Panc1 (cell line): ENCODE results near the gene TMEM131L. TPM values are rescaled to one million over a fixed set of nuclear protein-coding genes. Genes with fewer than 3 reads are reported as not detected.

Experiments used
- ATAC-seq: fragments of 200-7000 bp; cut with Tn5 transposase; 2 replicates; pipeline ENCODE4 v1.9.1; 2020; ENCODE audit warnings: mild to moderate bottlenecking, moderate library complexity
- BruUV-seq: library from RNA; stranded (reverse); fragments of 400-500 nt; replicated peaks from 2 replicates; lab custom pipeline; 2021; lab: Mats Ljungman, UMichigan
- CTCF ChIA-PET: fragments of 300-600 bp; sonication (Branson Sonifier 250); formaldehyde crosslinking; loops from one replicate; lab custom pipeline; 2022; ENCODE audit warnings: antibody characterized with exemption; lab: Charles Lee
- POLR2A ChIA-PET: fragments of 300-600 bp; sonication (Branson Sonifier 250); formaldehyde crosslinking; loops from one replicate; lab custom pipeline; 2022; ENCODE audit warnings: antibody characterized with exemption; lab: Charles Lee
- DNase-seq: peaks from one replicate; pipeline ENCODE4 v3.0.0-alpha.2; 2010; ENCODE audit warnings: low read depth, low spot score
- H3K27ac ChIP-seq: 2 replicates; pipeline ENCODE4 v1.5.1; 2011; ENCODE audit warnings: mild to moderate bottlenecking, low read length, inconsistent platforms
- H3K27me3 ChIP-seq: fragments of 200-500 bp; sonication (Bioruptor generic); 2 replicates; pipeline ENCODE4 v1.6.0; 2014; ENCODE audit warnings: low read length, inconsistent platforms; ENCODE audit not compliant: control insufficient read depth, insufficient read depth
- H3K36me3 ChIP-seq: fragments of 200-500 bp; sonication (Bioruptor generic); 2 replicates; pipeline ENCODE4 v1.5.1; 2014; ENCODE audit warnings: inconsistent platforms, mild to moderate bottlenecking, low read length, moderate library complexity; ENCODE audit not compliant: control insufficient read depth, insufficient read depth
- H3K4me1 ChIP-seq: 2 replicates; pipeline ENCODE4 v1.5.1; 2011; ENCODE audit warnings: inconsistent platforms, mild to moderate bottlenecking, low read length, moderate library complexity; ENCODE audit not compliant: control insufficient read depth, insufficient read depth
- H3K4me3 ChIP-seq, 2 experiments: 2 replicates each; pipeline ENCODE4 v1.5.1; 2011 to 2012; ENCODE audit warnings: low read depth in 2 of 2, low read length in 2 of 2, mild to moderate bottlenecking in 2 of 2, inconsistent platforms in 1 of 2, moderate library complexity in 1 of 2
- H3K9me3 ChIP-seq: fragments of 200-500 bp; sonication (Bioruptor generic); 2 replicates; pipeline ENCODE4 v1.5.1; 2014; ENCODE audit warnings: low read depth, mild to moderate bottlenecking, inconsistent platforms, low read length, moderate library complexity; ENCODE audit not compliant: control insufficient read depth, insufficient read depth
- POLR2AphosphoS5 ChIP-seq: IDR thresholded peaks from 2 replicates; pipeline ENCODE4 v1.6.1; 2012; ENCODE audit warnings: mild to moderate bottlenecking, low read depth, low read length, moderate library complexity
- SIN3A ChIP-seq: IDR thresholded peaks from 2 replicates; pipeline ENCODE4 v1.6.1; 2012; ENCODE audit warnings: low read depth, mild to moderate bottlenecking, low read length, moderate library complexity, borderline replicate concordance; ENCODE audit not compliant: insufficient read depth
- TCF7L2 ChIP-seq: IDR thresholded peaks from 2 replicates; pipeline ENCODE4 v1.6.1; 2011; ENCODE audit warnings: mild to moderate bottlenecking, low read depth, low read length, inconsistent platforms
- in situ Hi-C: cut with HindIII; loops from 2 replicates; pipeline ENCODE4 v1.10.0; 2016; ENCODE audit warnings: low sequenced_read_pairs, low pct_unique_long_range_greater_than_20kb
- intact Hi-C: fragments of 100-400 bp; cut with micrococcal nuclease; formaldehyde crosslinking; loops from one replicate; pipeline ENCODE4 v1.10.0; 2022; ENCODE audit not compliant: unreplicated experiment
- total RNA-seq: library from RNA; stranded (reverse); gene quantifications from one replicate; pipeline ENCODE4 v1.2.1, GENCODE V29; 2021; ENCODE audit not compliant: unreplicated experiment
- TF ChIP-seq, protein P1 (sequence below), 2 experiments: IDR thresholded peaks; 2 replicates each; pipeline ENCODE4 v1.6.1; 2011 to 2012; ENCODE audit warnings: low read depth in 2 of 2, control low read depth in 1 of 2, low read length in 1 of 2, mild to moderate bottlenecking in 1 of 2, moderate library complexity in 1 of 2; ENCODE audit not compliant: insufficient read depth in 1 of 2
- TF ChIP-seq, protein P2 (sequence below): fragments of 450-650 bp; IDR thresholded peaks from 2 replicates; pipeline ENCODE4 v1.5.1; 2017; ENCODE audit warnings: mild to moderate bottlenecking

TMEM131L gene
- total RNA-seq, 1 experiment from 2014 or later, result 13.5 TPM

DNA sequence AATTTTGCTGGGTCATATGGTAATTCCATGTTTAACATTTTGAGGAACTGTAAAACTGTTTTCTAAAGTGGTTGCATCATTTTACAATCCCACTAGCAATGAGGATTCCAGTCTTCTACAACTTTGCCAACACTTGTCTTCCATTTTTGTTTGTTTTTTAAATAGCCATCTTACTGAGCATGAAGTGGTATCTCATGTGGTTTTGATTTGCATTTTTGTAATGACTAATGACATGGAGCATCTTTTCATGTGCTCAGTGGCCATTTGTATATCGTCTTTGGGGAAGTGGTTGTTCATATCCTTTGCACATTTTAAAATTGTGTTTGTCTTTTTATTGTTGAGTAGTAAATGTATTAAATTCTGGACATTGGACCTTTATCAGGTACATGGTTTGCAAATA, 94.7 kb downstream of the TMEM131L start:
- TF ChIP-seq, protein P1, sequence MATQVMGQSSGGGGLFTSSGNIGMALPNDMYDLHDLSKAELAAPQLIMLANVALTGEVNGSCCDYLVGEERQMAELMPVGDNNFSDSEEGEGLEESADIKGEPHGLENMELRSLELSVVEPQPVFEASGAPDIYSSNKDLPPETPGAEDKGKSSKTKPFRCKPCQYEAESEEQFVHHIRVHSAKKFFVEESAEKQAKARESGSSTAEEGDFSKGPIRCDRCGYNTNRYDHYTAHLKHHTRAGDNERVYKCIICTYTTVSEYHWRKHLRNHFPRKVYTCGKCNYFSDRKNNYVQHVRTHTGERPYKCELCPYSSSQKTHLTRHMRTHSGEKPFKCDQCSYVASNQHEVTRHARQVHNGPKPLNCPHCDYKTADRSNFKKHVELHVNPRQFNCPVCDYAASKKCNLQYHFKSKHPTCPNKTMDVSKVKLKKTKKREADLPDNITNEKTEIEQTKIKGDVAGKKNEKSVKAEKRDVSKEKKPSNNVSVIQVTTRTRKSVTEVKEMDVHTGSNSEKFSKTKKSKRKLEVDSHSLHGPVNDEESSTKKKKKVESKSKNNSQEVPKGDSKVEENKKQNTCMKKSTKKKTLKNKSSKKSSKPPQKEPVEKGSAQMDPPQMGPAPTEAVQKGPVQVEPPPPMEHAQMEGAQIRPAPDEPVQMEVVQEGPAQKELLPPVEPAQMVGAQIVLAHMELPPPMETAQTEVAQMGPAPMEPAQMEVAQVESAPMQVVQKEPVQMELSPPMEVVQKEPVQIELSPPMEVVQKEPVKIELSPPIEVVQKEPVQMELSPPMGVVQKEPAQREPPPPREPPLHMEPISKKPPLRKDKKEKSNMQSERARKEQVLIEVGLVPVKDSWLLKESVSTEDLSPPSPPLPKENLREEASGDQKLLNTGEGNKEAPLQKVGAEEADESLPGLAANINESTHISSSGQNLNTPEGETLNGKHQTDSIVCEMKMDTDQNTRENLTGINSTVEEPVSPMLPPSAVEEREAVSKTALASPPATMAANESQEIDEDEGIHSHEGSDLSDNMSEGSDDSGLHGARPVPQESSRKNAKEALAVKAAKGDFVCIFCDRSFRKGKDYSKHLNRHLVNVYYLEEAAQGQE (IDR thresholded peaks at IDR 0.05; ENCODE audit: insufficient read depth in 1 of 2, low read depth in 2 of 2, low read length in 1 of 2), result no peak
- no peak for TF ChIP-seq POLR2AphosphoS5
- TF ChIP-seq, protein P2, sequence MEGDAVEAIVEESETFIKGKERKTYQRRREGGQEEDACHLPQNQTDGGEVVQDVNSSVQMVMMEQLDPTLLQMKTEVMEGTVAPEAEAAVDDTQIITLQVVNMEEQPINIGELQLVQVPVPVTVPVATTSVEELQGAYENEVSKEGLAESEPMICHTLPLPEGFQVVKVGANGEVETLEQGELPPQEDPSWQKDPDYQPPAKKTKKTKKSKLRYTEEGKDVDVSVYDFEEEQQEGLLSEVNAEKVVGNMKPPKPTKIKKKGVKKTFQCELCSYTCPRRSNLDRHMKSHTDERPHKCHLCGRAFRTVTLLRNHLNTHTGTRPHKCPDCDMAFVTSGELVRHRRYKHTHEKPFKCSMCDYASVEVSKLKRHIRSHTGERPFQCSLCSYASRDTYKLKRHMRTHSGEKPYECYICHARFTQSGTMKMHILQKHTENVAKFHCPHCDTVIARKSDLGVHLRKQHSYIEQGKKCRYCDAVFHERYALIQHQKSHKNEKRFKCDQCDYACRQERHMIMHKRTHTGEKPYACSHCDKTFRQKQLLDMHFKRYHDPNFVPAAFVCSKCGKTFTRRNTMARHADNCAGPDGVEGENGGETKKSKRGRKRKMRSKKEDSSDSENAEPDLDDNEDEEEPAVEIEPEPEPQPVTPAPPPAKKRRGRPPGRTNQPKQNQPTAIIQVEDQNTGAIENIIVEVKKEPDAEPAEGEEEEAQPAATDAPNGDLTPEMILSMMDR, result no peak
- TF ChIP-seq TCF7L2, result no peak
- TF ChIP-seq SIN3A, result no peak
- no peaks in the 10 kb centered on the region for H3K36me3 ChIP-seq
- H3K4me3 ChIP-seq, result no peak overlapping the region
- ChIA-PET POLR2A (no interaction called here), CTCF (no interaction called here)
- intact Hi-C loops (no loop called here), in situ Hi-C loops (no loop called here)
- no peak overlapping the region for H3K27ac ChIP-seq
- no peaks in the 10 kb centered on the region for H3K9me3 ChIP-seq
- BruUV-seq, result no TSS peak
- ATAC-seq (no peak), DNase-seq (no peak)
- H3K27me3 ChIP-seq, result no peaks in the 10 kb centered on the region
- H3K4me1 ChIP-seq, result no peaks in the 10 kb centered on the region

DNA sequence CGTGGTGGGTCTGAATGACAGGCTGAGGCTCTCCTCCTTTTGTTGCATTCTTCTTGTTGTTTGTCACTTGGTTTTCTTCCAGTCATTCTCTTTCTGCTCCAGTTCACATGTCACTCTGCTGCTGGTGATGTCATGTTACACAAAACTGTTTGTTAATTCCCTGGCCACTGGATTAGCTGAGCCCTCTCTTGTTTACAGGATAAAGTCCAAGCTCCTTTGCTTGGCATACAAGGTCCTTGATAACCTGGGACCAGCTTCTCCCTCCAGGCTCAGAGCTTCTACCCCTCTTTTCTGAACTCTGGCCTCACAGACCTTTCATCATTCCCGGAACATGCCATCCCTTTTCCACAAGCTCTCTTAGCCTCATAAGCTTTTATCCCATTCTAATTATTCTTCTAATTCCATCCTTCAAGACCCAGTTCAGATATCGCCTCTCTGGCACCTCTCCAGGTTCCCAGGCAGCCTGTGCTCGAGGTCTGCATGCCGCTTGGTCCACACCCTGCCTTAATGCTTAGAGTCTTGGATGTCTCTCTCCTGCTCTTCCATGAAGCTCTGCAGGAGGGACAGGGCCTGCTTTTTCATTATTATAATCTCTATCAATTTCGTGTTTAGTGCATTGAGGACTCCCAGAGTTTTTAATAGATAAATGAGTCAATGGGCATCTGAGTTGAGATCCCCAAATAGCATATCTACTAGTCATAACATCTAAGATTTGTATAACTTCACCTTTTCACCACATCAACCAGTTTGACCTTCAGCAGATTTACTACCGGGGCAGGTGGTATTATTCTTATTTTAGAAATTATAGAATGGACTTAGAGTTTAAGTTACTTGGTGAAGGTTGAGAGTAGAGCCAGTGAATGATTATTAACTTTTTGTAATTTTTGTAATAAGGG, 98.7 kb downstream of the TMEM131L start:
- no peak overlapping the region for H3K4me3 ChIP-seq
- ChIA-PET POLR2A (no interaction called here), CTCF (no interaction called here)
- ATAC-seq, result no peak
- H3K9me3 ChIP-seq, result no peaks in the 10 kb centered on the region
- in situ Hi-C loops (no loop called here), intact Hi-C loops (no loop called here)
- no peak for DNase-seq
- TF ChIP-seq TCF7L2 (no peak), POLR2AphosphoS5 (no peak), SIN3A (no peak)
- TF ChIP-seq, protein P1 (IDR thresholded peaks at IDR 0.05; ENCODE audit: insufficient read depth in 1 of 2, low read depth in 2 of 2, low read length in 1 of 2), result no peak
- TF ChIP-seq, protein P2, result no peak
- no peaks in the 10 kb centered on the region for H3K27me3 ChIP-seq
- no TSS peak for BruUV-seq
- H3K4me1 ChIP-seq, result no peaks in the 10 kb centered on the region
- H3K36me3 ChIP-seq, result no peaks in the 10 kb centered on the region
- H3K27ac ChIP-seq, result no peak overlapping the region
